WTC11 (cell line): ENCODE measurements around the gene SLC29A4.
"Not testable (repeated sequence)": the region's sequence is repeated elsewhere in the genome, so short reads cannot be mapped to it uniquely, and the experiment has no call there.

Experiments used
- CREM ChIP-seq: sonication (generic); formaldehyde crosslinking; IDR thresholded peaks from 2 replicates; pipeline ENCODE4 v1.8.1; 2022; ENCODE audit warnings: mild to moderate bottlenecking, missing genetic modification reagents, moderate library complexity
- JUN ChIP-seq: sonication (generic); formaldehyde crosslinking; IDR thresholded peaks from 2 replicates; pipeline ENCODE4 v1.8.0; 2023; ENCODE audit warnings: mild to moderate bottlenecking, missing genetic modification reagents
- NFE2L1 ChIP-seq: sonication (generic); formaldehyde crosslinking; IDR thresholded peaks from 2 replicates; pipeline ENCODE4 v1.8.1; 2023; ENCODE audit warnings: missing genetic modification reagents
- NR1H2 ChIP-seq: sonication (generic); formaldehyde crosslinking; IDR thresholded peaks from 2 replicates; pipeline ENCODE4 v1.9.0; 2021; ENCODE audit warnings: mild to moderate bottlenecking, moderate library complexity, missing genetic modification reagents
- SMAD3 ChIP-seq: sonication (generic); formaldehyde crosslinking; IDR thresholded peaks from 2 replicates; pipeline ENCODE4 v1.8.0; 2022; ENCODE audit warnings: missing genetic modification reagents, mild to moderate bottlenecking, borderline replicate concordance
- ZBTB21 ChIP-seq: sonication (generic); formaldehyde crosslinking; IDR thresholded peaks from 2 replicates; pipeline ENCODE4 v1.8.1; 2023; ENCODE audit warnings: mild to moderate bottlenecking, missing genetic modification reagents, borderline replicate concordance
- ZNF263 ChIP-seq: sonication (generic); formaldehyde crosslinking; IDR thresholded peaks from 2 replicates; pipeline ENCODE4 v1.8.1; 2022; ENCODE audit warnings: low read depth, mild to moderate bottlenecking, moderate library complexity, missing genetic modification reagents
- TF ChIP-seq, protein P1 (sequence below): fragments of 200-600 bp; IDR thresholded peaks from 2 replicates; pipeline ENCODE4 v1.8.0; 2022; ENCODE audit warnings: antibody characterized with exemption
- TF ChIP-seq, protein P2 (sequence below): sonication (generic); formaldehyde crosslinking; IDR thresholded peaks from 2 replicates; pipeline ENCODE4 v1.8.0; 2023; ENCODE audit warnings: mild to moderate bottlenecking, missing genetic modification reagents
- TF ChIP-seq, protein P3 (sequence below): sonication (generic); formaldehyde crosslinking; IDR thresholded peaks from 2 replicates; pipeline ENCODE4 v1.8.0; 2022; ENCODE audit warnings: mild to moderate bottlenecking, missing genetic modification reagents
- TF ChIP-seq, protein P4 (sequence below): sonication (generic); formaldehyde crosslinking; IDR thresholded peaks from 2 replicates; pipeline ENCODE4 v1.8.1; 2022; ENCODE audit warnings: low read depth, missing genetic modification reagents, borderline replicate concordance
- TF ChIP-seq, protein P5 (sequence below): sonication (generic); formaldehyde crosslinking; IDR thresholded peaks from 2 replicates; pipeline ENCODE4 v1.8.0; 2022; ENCODE audit warnings: mild to moderate bottlenecking, missing genetic modification reagents
- TF ChIP-seq, protein P6 (sequence below): sonication (generic); formaldehyde crosslinking; IDR thresholded peaks from 2 replicates; pipeline ENCODE4 v1.8.1; 2022; ENCODE audit warnings: low read depth, mild to moderate bottlenecking, moderate library complexity, missing genetic modification reagents, borderline replicate concordance

DNA sequence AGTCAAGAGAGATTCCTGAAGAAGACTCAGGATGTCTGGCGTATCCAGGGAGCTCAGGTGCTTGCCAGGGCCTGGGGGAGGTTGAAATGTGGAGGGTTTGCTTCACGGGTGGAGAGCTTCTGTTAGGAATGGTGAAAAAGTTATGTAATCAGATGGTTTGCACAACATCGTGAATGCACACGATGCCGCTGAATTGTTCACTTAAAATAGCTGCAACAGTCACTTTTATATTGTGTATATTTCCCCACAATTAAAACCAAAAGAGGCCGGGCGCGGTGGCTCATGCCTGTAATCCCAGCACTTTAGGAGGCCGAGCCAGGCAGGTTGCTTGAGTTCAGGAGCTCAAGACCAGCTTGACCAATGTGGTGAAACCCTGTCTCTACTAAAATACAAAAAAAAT is 28.4 kb upstream of the SLC29A4 start:
- TF ChIP-seq, protein P1, sequence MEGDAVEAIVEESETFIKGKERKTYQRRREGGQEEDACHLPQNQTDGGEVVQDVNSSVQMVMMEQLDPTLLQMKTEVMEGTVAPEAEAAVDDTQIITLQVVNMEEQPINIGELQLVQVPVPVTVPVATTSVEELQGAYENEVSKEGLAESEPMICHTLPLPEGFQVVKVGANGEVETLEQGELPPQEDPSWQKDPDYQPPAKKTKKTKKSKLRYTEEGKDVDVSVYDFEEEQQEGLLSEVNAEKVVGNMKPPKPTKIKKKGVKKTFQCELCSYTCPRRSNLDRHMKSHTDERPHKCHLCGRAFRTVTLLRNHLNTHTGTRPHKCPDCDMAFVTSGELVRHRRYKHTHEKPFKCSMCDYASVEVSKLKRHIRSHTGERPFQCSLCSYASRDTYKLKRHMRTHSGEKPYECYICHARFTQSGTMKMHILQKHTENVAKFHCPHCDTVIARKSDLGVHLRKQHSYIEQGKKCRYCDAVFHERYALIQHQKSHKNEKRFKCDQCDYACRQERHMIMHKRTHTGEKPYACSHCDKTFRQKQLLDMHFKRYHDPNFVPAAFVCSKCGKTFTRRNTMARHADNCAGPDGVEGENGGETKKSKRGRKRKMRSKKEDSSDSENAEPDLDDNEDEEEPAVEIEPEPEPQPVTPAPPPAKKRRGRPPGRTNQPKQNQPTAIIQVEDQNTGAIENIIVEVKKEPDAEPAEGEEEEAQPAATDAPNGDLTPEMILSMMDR = not testable (repeated sequence)
- not testable (repeated sequence) for TF ChIP-seq NR1H2 (CRISPR knock-in tag); NFE2L1; CREM (CRISPR knock-in tag); JUN (CRISPR knock-in tag); ZNF263 (CRISPR knock-in tag); SMAD3 (CRISPR knock-in tag); ZBTB21 (CRISPR knock-in tag)
- TF ChIP-seq, protein P2, sequence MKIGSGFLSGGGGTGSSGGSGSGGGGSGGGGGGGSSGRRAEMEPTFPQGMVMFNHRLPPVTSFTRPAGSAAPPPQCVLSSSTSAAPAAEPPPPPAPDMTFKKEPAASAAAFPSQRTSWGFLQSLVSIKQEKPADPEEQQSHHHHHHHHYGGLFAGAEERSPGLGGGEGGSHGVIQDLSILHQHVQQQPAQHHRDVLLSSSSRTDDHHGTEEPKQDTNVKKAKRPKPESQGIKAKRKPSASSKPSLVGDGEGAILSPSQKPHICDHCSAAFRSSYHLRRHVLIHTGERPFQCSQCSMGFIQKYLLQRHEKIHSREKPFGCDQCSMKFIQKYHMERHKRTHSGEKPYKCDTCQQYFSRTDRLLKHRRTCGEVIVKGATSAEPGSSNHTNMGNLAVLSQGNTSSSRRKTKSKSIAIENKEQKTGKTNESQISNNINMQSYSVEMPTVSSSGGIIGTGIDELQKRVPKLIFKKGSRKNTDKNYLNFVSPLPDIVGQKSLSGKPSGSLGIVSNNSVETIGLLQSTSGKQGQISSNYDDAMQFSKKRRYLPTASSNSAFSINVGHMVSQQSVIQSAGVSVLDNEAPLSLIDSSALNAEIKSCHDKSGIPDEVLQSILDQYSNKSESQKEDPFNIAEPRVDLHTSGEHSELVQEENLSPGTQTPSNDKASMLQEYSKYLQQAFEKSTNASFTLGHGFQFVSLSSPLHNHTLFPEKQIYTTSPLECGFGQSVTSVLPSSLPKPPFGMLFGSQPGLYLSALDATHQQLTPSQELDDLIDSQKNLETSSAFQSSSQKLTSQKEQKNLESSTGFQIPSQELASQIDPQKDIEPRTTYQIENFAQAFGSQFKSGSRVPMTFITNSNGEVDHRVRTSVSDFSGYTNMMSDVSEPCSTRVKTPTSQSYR (CRISPR knock-in tag) = not testable (repeated sequence)
- TF ChIP-seq, protein P3, sequence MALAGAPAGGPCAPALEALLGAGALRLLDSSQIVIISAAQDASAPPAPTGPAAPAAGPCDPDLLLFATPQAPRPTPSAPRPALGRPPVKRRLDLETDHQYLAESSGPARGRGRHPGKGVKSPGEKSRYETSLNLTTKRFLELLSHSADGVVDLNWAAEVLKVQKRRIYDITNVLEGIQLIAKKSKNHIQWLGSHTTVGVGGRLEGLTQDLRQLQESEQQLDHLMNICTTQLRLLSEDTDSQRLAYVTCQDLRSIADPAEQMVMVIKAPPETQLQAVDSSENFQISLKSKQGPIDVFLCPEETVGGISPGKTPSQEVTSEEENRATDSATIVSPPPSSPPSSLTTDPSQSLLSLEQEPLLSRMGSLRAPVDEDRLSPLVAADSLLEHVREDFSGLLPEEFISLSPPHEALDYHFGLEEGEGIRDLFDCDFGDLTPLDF (CRISPR knock-in tag) = not testable (repeated sequence)
- TF ChIP-seq, protein P4, sequence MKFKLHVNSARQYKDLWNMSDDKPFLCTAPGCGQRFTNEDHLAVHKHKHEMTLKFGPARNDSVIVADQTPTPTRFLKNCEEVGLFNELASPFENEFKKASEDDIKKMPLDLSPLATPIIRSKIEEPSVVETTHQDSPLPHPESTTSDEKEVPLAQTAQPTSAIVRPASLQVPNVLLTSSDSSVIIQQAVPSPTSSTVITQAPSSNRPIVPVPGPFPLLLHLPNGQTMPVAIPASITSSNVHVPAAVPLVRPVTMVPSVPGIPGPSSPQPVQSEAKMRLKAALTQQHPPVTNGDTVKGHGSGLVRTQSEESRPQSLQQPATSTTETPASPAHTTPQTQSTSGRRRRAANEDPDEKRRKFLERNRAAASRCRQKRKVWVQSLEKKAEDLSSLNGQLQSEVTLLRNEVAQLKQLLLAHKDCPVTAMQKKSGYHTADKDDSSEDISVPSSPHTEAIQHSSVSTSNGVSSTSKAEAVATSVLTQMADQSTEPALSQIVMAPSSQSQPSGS (CRISPR knock-in tag) = not testable (repeated sequence)
- TF ChIP-seq, protein P5, sequence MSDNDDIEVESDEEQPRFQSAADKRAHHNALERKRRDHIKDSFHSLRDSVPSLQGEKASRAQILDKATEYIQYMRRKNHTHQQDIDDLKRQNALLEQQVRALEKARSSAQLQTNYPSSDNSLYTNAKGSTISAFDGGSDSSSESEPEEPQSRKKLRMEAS (CRISPR knock-in tag) = not testable (repeated sequence)
- TF ChIP-seq, protein P6, sequence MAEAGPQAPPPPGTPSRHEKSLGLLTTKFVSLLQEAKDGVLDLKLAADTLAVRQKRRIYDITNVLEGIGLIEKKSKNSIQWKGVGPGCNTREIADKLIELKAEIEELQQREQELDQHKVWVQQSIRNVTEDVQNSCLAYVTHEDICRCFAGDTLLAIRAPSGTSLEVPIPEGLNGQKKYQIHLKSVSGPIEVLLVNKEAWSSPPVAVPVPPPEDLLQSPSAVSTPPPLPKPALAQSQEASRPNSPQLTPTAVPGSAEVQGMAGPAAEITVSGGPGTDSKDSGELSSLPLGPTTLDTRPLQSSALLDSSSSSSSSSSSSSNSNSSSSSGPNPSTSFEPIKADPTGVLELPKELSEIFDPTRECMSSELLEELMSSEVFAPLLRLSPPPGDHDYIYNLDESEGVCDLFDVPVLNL = not testable (repeated sequence)
